WTC11 (cell line): ENCODE results near the gene ELN. TPM values are rescaled to one million over a fixed set of nuclear protein-coding genes. Genes with fewer than 3 reads are reported as not detected.

Experiments used
- ATAC-seq: fragments of 200-7000 bp; cut with Tn5 transposase; 2 replicates; pipeline ENCODE4 v1.10.0; 2021; ENCODE audit warnings: mild to moderate bottlenecking, moderate library complexity
- CTCF ChIA-PET: fragments of 300-600 bp; sonication (Branson Sonifier 250); formaldehyde crosslinking; loops from one replicate; lab custom pipeline; 2021; ENCODE audit warnings: antibody characterized with exemption; lab: Charles Lee
- POLR2A ChIA-PET: fragments of 350-600 bp; sonication (Branson Sonifier 250); formaldehyde crosslinking; loops from one replicate; lab custom pipeline; 2021; ENCODE audit warnings: antibody characterized with exemption; lab: Charles Lee
- DNase-seq: peaks from one replicate; pipeline ENCODE4 v3.0.0; 2021; ENCODE audit warnings: low spot score
- H3K27ac Mint-ChIP-seq: 2 replicates; pipeline ENCODE4 v1.8.0; 2021; ENCODE audit warnings: mixed read lengths
- H3K27me3 Mint-ChIP-seq: 2 replicates; pipeline ENCODE4 v1.8.0; 2021; ENCODE audit warnings: low read depth, mild to moderate bottlenecking, moderate library complexity, mixed read lengths
- H3K36me3 Mint-ChIP-seq: 2 replicates; pipeline ENCODE4 v1.8.0; 2021; ENCODE audit warnings: mixed read lengths
- H3K4me1 Mint-ChIP-seq: 2 replicates; pipeline ENCODE4 v1.8.0; 2022; ENCODE audit warnings: mixed read lengths
- H3K4me3 Mint-ChIP-seq: 2 replicates; pipeline ENCODE4 v1.8.0; 2021; ENCODE audit warnings: mild to moderate bottlenecking, moderate library complexity, mixed read lengths
- H3K9me3 Mint-ChIP-seq: 2 replicates; pipeline ENCODE4 v1.8.0; 2021; ENCODE audit warnings: mixed read lengths
- ATF1 ChIP-seq: sonication (generic); formaldehyde crosslinking; IDR thresholded peaks from 2 replicates; pipeline ENCODE4 v1.8.1; 2023; ENCODE audit warnings: mild to moderate bottlenecking, moderate library complexity, missing genetic modification reagents
- ELF4 ChIP-seq: sonication (generic); formaldehyde crosslinking; IDR thresholded peaks from 2 replicates; pipeline ENCODE4 v1.8.1; 2022; ENCODE audit warnings: low read depth, mild to moderate bottlenecking, moderate library complexity, missing genetic modification reagents
- ETV6 ChIP-seq: sonication (generic); formaldehyde crosslinking; IDR thresholded peaks from 2 replicates; pipeline ENCODE4 v1.8.1; 2022; ENCODE audit warnings: mild to moderate bottlenecking, missing genetic modification reagents
- NR2C2 ChIP-seq: sonication (generic); formaldehyde crosslinking; IDR thresholded peaks from 2 replicates; pipeline ENCODE4 v1.8.0; 2022; ENCODE audit warnings: mild to moderate bottlenecking, missing genetic modification reagents
- SMAD3 ChIP-seq: sonication (generic); formaldehyde crosslinking; IDR thresholded peaks from 2 replicates; pipeline ENCODE4 v1.8.0; 2022; ENCODE audit warnings: missing genetic modification reagents, mild to moderate bottlenecking, borderline replicate concordance
- SMAD4 ChIP-seq: sonication (generic); formaldehyde crosslinking; IDR thresholded peaks from 2 replicates; pipeline ENCODE4 v1.8.0; 2022; ENCODE audit warnings: mild to moderate bottlenecking, missing genetic modification reagents
- TCF7 ChIP-seq: sonication (generic); formaldehyde crosslinking; IDR thresholded peaks from 2 replicates; pipeline ENCODE4 v1.8.0; 2022; ENCODE audit warnings: mild to moderate bottlenecking, low read depth, missing genetic modification reagents, moderate library complexity
- ZBTB21 ChIP-seq: sonication (generic); formaldehyde crosslinking; IDR thresholded peaks from 2 replicates; pipeline ENCODE4 v1.8.1; 2023; ENCODE audit warnings: mild to moderate bottlenecking, missing genetic modification reagents, borderline replicate concordance
- total RNA-seq: library from RNA; stranded (reverse); gene quantifications from 3 replicates; pipeline ENCODE4 v1.2.3, GENCODE V29; 2021
- TF ChIP-seq, protein P1 (sequence below): fragments of 250-450 bp; sonication (Bioruptor Pico); IDR thresholded peaks from 2 replicates; pipeline ENCODE4 v1.9.0; 2021; ENCODE audit warnings: mild to moderate bottlenecking
- TF ChIP-seq, protein P2 (sequence below): sonication (generic); formaldehyde crosslinking; IDR thresholded peaks from 2 replicates; pipeline ENCODE4 v1.8.0; 2022; ENCODE audit warnings: mild to moderate bottlenecking, missing genetic modification reagents
- TF ChIP-seq, protein P3 (sequence below): sonication (generic); formaldehyde crosslinking; IDR thresholded peaks from 2 replicates; pipeline ENCODE4 v1.8.0; 2022; ENCODE audit warnings: mild to moderate bottlenecking, missing genetic modification reagents
- TF ChIP-seq, protein P4 (sequence below): fragments of 250-450 bp; sonication (Bioruptor Pico); IDR thresholded peaks from 2 replicates; pipeline ENCODE4 v1.9.0; 2021; ENCODE audit warnings: mild to moderate bottlenecking
- TF ChIP-seq, protein P5 (sequence below): sonication (generic); formaldehyde crosslinking; IDR thresholded peaks from 2 replicates; pipeline ENCODE4 v1.8.0; 2022; ENCODE audit warnings: mild to moderate bottlenecking, missing genetic modification reagents
- TF ChIP-seq, protein P6 (sequence below): sonication (generic); formaldehyde crosslinking; IDR thresholded peaks from 2 replicates; pipeline ENCODE4 v1.8.1; 2023; ENCODE audit warnings: mild to moderate bottlenecking, missing genetic modification reagents, moderate library complexity
- TF ChIP-seq, protein P7 (sequence below): sonication (generic); formaldehyde crosslinking; IDR thresholded peaks from 2 replicates; pipeline ENCODE4 v1.8.0; 2022; ENCODE audit warnings: missing genetic modification reagents
- TF ChIP-seq, protein P8 (sequence below): fragments of 200-600 bp; IDR thresholded peaks from 2 replicates; pipeline ENCODE4 v1.8.0; 2022; ENCODE audit warnings: antibody characterized with exemption

The ELN gene
- total RNA-seq, 1 experiment from 2014 or later: 3.3 TPM

DNA sequence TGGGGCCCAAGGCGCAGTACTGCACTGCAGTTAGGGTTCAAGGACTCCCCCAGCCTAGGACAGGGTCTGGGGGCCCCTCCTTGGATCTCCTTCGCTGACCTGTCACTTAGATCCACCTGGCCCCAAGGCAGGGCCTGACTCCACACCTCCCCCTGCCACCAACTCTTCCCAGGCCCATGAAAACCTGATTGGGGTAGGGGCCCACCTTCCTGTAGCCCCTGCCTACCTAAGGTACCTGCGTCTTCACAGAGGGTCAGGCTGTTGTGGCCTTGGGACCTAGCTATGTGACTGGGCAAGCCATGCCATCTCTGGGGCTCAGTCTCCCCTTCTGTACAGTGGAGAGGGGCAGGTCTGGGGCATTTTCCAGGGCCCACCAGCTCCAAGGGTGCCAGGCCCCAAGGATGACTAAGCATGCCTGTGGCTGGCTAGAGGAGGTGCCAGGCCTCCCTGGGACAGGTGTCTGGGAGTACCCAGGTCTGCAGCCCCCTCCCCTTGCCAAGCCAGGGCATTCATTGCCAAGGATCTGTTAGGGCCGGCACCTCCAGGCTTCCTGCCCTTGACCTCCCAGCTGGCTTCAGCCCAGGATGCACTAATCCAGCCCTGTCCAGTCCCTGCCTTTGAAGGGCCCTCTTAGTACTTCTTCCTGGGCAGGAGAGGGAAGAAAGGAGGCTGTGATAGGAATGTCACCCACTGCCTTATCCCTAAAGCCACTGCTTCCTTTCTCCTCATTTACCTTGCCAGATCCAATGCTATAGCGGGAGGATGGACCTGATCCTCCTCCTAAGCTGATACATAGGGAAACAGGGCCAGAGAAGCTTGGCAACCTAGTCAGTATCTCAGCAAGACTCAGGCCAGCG is 57.0 kb downstream of the ELN start (continued):
- TF ChIP-seq, protein P1, sequence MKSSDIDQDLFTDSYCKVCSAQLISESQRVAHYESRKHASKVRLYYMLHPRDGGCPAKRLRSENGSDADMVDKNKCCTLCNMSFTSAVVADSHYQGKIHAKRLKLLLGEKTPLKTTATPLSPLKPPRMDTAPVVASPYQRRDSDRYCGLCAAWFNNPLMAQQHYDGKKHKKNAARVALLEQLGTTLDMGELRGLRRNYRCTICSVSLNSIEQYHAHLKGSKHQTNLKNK: no peak
- TF ChIP-seq SMAD3 (CRISPR knock-in tag) (no peak), NR2C2 (CRISPR knock-in tag) (no peak), SMAD4 (no peak), ATF1 (CRISPR knock-in tag) (0 out of 2 replicates have a peak, but pooled peaks have one; percentile 46)
- TF ChIP-seq, protein P2, sequence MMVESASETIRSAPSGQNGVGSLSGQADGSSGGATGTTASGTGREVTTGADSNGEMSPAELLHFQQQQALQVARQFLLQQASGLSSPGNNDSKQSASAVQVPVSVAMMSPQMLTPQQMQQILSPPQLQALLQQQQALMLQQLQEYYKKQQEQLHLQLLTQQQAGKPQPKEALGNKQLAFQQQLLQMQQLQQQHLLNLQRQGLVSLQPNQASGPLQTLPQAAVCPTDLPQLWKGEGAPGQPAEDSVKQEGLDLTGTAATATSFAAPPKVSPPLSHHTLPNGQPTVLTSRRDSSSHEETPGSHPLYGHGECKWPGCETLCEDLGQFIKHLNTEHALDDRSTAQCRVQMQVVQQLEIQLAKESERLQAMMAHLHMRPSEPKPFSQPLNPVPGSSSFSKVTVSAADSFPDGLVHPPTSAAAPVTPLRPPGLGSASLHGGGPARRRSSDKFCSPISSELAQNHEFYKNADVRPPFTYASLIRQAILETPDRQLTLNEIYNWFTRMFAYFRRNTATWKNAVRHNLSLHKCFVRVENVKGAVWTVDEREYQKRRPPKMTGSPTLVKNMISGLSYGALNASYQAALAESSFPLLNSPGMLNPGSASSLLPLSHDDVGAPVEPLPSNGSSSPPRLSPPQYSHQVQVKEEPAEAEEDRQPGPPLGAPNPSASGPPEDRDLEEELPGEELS (CRISPR knock-in tag): no peak
- TF ChIP-seq, protein P3, sequence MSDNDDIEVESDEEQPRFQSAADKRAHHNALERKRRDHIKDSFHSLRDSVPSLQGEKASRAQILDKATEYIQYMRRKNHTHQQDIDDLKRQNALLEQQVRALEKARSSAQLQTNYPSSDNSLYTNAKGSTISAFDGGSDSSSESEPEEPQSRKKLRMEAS (CRISPR knock-in tag): 0 out of 2 replicates have a peak, but pooled peaks have one; percentile 20
- TF ChIP-seq, protein P4, sequence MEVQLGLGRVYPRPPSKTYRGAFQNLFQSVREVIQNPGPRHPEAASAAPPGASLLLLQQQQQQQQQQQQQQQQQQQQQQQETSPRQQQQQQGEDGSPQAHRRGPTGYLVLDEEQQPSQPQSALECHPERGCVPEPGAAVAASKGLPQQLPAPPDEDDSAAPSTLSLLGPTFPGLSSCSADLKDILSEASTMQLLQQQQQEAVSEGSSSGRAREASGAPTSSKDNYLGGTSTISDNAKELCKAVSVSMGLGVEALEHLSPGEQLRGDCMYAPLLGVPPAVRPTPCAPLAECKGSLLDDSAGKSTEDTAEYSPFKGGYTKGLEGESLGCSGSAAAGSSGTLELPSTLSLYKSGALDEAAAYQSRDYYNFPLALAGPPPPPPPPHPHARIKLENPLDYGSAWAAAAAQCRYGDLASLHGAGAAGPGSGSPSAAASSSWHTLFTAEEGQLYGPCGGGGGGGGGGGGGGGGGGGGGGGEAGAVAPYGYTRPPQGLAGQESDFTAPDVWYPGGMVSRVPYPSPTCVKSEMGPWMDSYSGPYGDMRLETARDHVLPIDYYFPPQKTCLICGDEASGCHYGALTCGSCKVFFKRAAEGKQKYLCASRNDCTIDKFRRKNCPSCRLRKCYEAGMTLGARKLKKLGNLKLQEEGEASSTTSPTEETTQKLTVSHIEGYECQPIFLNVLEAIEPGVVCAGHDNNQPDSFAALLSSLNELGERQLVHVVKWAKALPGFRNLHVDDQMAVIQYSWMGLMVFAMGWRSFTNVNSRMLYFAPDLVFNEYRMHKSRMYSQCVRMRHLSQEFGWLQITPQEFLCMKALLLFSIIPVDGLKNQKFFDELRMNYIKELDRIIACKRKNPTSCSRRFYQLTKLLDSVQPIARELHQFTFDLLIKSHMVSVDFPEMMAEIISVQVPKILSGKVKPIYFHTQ (CRISPR knock-in tag): no peak
- TF ChIP-seq, all 79 proteins: peak for 2

DNA sequence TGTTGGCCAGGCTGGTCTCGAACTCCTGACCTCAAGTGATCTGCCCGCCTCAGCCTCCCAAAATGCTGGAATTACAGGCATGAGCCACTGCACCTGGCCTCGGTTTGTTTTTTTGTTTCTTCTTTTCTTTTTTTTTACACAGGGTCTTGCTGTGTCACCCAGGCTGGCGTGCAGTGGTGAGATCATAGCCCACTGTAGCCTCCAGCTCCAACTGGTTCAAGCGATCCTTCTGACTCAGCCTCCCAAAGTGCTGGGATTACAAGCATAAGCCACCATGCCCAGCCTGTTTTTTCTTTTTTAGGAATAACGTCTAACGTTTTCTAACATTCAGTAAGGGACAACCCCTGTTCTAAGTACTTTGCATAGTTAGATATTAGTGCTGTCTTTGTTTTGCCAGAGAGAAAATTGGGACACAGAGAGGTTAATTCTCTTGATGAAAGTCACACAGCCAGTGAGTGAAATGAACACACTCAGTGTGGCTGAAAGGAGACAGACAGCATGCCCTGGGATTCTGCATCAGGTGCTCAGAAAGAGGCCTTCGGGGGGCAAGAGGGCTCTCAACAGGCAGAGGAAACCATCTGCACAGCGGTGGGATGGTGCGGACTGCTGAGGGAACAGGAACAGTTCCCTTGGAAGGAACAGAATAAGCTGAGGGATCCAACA is 59.9 kb downstream of the ELN start:
- H3K27me3 Mint-ChIP-seq: no peaks in the 10 kb centered on the region
- H3K27ac Mint-ChIP-seq: no peak overlapping the region
- H3K36me3 Mint-ChIP-seq: peaks cover 28% of the 10 kb centered on the region
- peaks cover 24% of the 10 kb centered on the region for H3K4me1 Mint-ChIP-seq
- CTCF ChIA-PET: interaction anchor here (0.7 to 0.8 kb wide), 2 partner anchors 9 to 77 kb away, joined by 3 to 6 read pairs; no protein-coding TSS in a partner anchor
- ATAC-seq (no peak), DNase-seq (no peak)
- no peak overlapping the region for H3K4me3 Mint-ChIP-seq
- H3K9me3 Mint-ChIP-seq: no peaks in the 10 kb centered on the region
- POLR2A ChIA-PET: interaction anchor here (0.6 kb wide), 1 partner anchor 110 kb away, joined by 3 read pairs; no protein-coding TSS in a partner anchor
- TF ChIP-seq ETV6 (CRISPR knock-in tag) (no peak), TCF7 (CRISPR knock-in tag) (no peak), SMAD4 (no peak), ELF4 (CRISPR knock-in tag) (no peak), ZBTB21 (CRISPR knock-in tag) (no peak)
- TF ChIP-seq, protein P5, sequence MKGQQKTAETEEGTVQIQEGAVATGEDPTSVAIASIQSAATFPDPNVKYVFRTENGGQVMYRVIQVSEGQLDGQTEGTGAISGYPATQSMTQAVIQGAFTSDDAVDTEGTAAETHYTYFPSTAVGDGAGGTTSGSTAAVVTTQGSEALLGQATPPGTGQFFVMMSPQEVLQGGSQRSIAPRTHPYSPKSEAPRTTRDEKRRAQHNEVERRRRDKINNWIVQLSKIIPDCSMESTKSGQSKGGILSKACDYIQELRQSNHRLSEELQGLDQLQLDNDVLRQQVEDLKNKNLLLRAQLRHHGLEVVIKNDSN: no peak
- TF ChIP-seq, protein P2 (CRISPR knock-in tag): no peak
- TF ChIP-seq, protein P6, sequence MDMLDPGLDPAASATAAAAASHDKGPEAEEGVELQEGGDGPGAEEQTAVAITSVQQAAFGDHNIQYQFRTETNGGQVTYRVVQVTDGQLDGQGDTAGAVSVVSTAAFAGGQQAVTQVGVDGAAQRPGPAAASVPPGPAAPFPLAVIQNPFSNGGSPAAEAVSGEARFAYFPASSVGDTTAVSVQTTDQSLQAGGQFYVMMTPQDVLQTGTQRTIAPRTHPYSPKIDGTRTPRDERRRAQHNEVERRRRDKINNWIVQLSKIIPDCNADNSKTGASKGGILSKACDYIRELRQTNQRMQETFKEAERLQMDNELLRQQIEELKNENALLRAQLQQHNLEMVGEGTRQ (CRISPR knock-in tag): no peak
- TF ChIP-seq, protein P7, sequence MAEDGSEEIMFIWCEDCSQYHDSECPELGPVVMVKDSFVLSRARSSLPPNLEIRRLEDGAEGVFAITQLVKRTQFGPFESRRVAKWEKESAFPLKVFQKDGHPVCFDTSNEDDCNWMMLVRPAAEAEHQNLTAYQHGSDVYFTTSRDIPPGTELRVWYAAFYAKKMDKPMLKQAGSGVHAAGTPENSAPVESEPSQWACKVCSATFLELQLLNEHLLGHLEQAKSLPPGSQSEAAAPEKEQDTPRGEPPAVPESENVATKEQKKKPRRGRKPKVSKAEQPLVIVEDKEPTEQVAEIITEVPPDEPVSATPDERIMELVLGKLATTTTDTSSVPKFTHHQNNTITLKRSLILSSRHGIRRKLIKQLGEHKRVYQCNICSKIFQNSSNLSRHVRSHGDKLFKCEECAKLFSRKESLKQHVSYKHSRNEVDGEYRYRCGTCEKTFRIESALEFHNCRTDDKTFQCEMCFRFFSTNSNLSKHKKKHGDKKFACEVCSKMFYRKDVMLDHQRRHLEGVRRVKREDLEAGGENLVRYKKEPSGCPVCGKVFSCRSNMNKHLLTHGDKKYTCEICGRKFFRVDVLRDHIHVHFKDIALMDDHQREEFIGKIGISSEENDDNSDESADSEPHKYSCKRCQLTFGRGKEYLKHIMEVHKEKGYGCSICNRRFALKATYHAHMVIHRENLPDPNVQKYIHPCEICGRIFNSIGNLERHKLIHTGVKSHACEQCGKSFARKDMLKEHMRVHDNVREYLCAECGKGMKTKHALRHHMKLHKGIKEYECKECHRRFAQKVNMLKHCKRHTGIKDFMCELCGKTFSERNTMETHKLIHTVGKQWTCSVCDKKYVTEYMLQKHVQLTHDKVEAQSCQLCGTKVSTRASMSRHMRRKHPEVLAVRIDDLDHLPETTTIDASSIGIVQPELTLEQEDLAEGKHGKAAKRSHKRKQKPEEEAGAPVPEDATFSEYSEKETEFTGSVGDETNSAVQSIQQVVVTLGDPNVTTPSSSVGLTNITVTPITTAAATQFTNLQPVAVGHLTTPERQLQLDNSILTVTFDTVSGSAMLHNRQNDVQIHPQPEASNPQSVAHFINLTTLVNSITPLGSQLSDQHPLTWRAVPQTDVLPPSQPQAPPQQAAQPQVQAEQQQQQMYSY (CRISPR knock-in tag): no peak
- TF ChIP-seq, protein P8, sequence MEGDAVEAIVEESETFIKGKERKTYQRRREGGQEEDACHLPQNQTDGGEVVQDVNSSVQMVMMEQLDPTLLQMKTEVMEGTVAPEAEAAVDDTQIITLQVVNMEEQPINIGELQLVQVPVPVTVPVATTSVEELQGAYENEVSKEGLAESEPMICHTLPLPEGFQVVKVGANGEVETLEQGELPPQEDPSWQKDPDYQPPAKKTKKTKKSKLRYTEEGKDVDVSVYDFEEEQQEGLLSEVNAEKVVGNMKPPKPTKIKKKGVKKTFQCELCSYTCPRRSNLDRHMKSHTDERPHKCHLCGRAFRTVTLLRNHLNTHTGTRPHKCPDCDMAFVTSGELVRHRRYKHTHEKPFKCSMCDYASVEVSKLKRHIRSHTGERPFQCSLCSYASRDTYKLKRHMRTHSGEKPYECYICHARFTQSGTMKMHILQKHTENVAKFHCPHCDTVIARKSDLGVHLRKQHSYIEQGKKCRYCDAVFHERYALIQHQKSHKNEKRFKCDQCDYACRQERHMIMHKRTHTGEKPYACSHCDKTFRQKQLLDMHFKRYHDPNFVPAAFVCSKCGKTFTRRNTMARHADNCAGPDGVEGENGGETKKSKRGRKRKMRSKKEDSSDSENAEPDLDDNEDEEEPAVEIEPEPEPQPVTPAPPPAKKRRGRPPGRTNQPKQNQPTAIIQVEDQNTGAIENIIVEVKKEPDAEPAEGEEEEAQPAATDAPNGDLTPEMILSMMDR: no peak
